ENCODE data around the gene ZSCAN5A. TPM values are rescaled to one million over a fixed set of nuclear protein-coding genes. Genes with fewer than 3 reads are reported as not detected.
"Not testable (repeated sequence)": the region's sequence is repeated elsewhere in the genome, so short reads cannot be mapped to it uniquely, and the experiment has no call there.

Gene ZSCAN5A
- total RNA-seq, 1 donor from 2014 or later, result 6.6 TPM

- FAIRE-seq (no peak), DNase-seq (ENCODE audit: low read depth) (no peak)
- Histone ChIP-seq H4K20me1 (ENCODE audit: insufficient read depth, low read length) (peaks cover 4% of the 10 kb centered on the region), H2AFZ (ENCODE audit: low read depth, low read length) (no peak overlapping the region), H3K4me2 (ENCODE audit: low read length) (no peak overlapping the region), H3K79me2 (ENCODE audit: insufficient read depth, low read length) (peaks cover 8% of the 10 kb centered on the region), H3K4me1 (ENCODE audit: insufficient read depth, low read length) (no peaks in the 10 kb centered on the region), H3K9ac (ENCODE audit: low read length) (no peak overlapping the region), H3K36me3 (ENCODE audit: insufficient read depth, low read length) (peaks cover 3% of the 10 kb centered on the region), H3K4me3 (ENCODE audit: insufficient read depth, low read depth, low read length) (no peak overlapping the region), H3K27ac (ENCODE audit: low read depth, low read length) (no peak overlapping the region), H3K9me3 (ENCODE audit: insufficient read depth, low read depth, low read length) (no peaks in the 10 kb centered on the region), H3K27me3 (ENCODE audit: insufficient read depth, low read length) (no peaks in the 10 kb centered on the region)
- Mint-ChIP-seq H3K36me3 (ENCODE audit: low read depth, unreplicated experiment) (peaks cover 10% of the 10 kb centered on the region), H3K4me3 (ENCODE audit: unreplicated experiment) (no peak overlapping the region), H3K4me1 (ENCODE audit: low read depth, unreplicated experiment) (no peaks in the 10 kb centered on the region), H3K27ac (ENCODE audit: unreplicated experiment) (no peak overlapping the region), H3K27me3 (ENCODE audit: low read depth, unreplicated experiment) (no peaks in the 10 kb centered on the region), H3K9me3 (ENCODE audit: unreplicated experiment) (no peaks in the 10 kb centered on the region)
- TF ChIP-seq EZH2 (IDR thresholded peaks at IDR 0.05; ENCODE audit: insufficient read depth, low read length) (no peak), CTCF (IDR thresholded peaks at IDR 0.05; ENCODE audit: insufficient read depth, low read depth, low read length) (peak; percentile 22)
These were observed 5.0 kb downstream of the ZSCAN5A start for GRCh38 chr19:56309511-56310185.

- no peak for DNase-seq (ENCODE audit: low read depth)
- H3K79me2 ChIP-seq (ENCODE audit: insufficient read depth, low read length), result peaks cover 5% of the 10 kb centered on the region
- no peak for FAIRE-seq
- H3K27me3 ChIP-seq (ENCODE audit: insufficient read depth, low read length), result no peaks in the 10 kb centered on the region
- H3K9me3 ChIP-seq (ENCODE audit: insufficient read depth, low read depth, low read length), result no peaks in the 10 kb centered on the region
- H3K4me1 ChIP-seq (ENCODE audit: insufficient read depth, low read length), result no peaks in the 10 kb centered on the region
- Mint-ChIP-seq H3K4me3 (ENCODE audit: unreplicated experiment) (no peak overlapping the region), H3K36me3 (ENCODE audit: low read depth, unreplicated experiment) (peaks cover 15% of the 10 kb centered on the region), H3K27ac (ENCODE audit: unreplicated experiment) (no peak overlapping the region), H3K4me1 (ENCODE audit: low read depth, unreplicated experiment) (no peaks in the 10 kb centered on the region), H3K9me3 (ENCODE audit: unreplicated experiment) (peaks cover 2% of the 10 kb centered on the region), H3K27me3 (ENCODE audit: low read depth, unreplicated experiment) (no peaks in the 10 kb centered on the region)
- H3K4me2 ChIP-seq (ENCODE audit: low read length), result no peak overlapping the region
- no peak overlapping the region for H3K9ac ChIP-seq (ENCODE audit: low read length)
- H3K4me3 ChIP-seq (ENCODE audit: insufficient read depth, low read depth, low read length), result no peak overlapping the region
- peaks cover 4% of the 10 kb centered on the region for H4K20me1 ChIP-seq (ENCODE audit: insufficient read depth, low read length)
- peaks cover 3% of the 10 kb centered on the region for H3K36me3 ChIP-seq (ENCODE audit: insufficient read depth, low read length)
- TF ChIP-seq EZH2 (IDR thresholded peaks at IDR 0.05; ENCODE audit: insufficient read depth, low read length), result no peak
- no peak for TF ChIP-seq CTCF (IDR thresholded peaks at IDR 0.05; ENCODE audit: insufficient read depth, low read depth, low read length)
- H2AFZ ChIP-seq (ENCODE audit: low read depth, low read length), result no peak overlapping the region
- no peak overlapping the region for H3K27ac ChIP-seq (ENCODE audit: low read depth, low read length)
These were observed 5.8 kb downstream of the ZSCAN5A start for GRCh38 chr19:56308792-56309191.

GRCh38 chr19:56307062-56307461 is 7.6 kb downstream of the ZSCAN5A start:
- not testable (repeated sequence) for H3K27ac Mint-ChIP-seq (ENCODE audit: unreplicated experiment); H3K4me2 ChIP-seq (ENCODE audit: low read length); H2AFZ ChIP-seq (ENCODE audit: low read depth, low read length); H3K4me1 Mint-ChIP-seq (ENCODE audit: low read depth, unreplicated experiment); H3K4me3 Mint-ChIP-seq (ENCODE audit: unreplicated experiment); H3K27ac ChIP-seq (ENCODE audit: low read depth, low read length); H3K79me2 ChIP-seq (ENCODE audit: insufficient read depth, low read length); H3K9me3 Mint-ChIP-seq (ENCODE audit: unreplicated experiment); H3K9me3 ChIP-seq (ENCODE audit: insufficient read depth, low read depth, low read length); H3K4me3 ChIP-seq (ENCODE audit: insufficient read depth, low read depth, low read length); H3K27me3 Mint-ChIP-seq (ENCODE audit: low read depth, unreplicated experiment); H3K27me3 ChIP-seq (ENCODE audit: insufficient read depth, low read length); H4K20me1 ChIP-seq (ENCODE audit: insufficient read depth, low read length); FAIRE-seq; DNase-seq (ENCODE audit: low read depth); H3K4me1 ChIP-seq (ENCODE audit: insufficient read depth, low read length); H3K9ac ChIP-seq (ENCODE audit: low read length); H3K36me3 ChIP-seq (ENCODE audit: insufficient read depth, low read length)
- peaks cover 21% of the 10 kb centered on the region for H3K36me3 Mint-ChIP-seq (ENCODE audit: low read depth, unreplicated experiment)

Measured in astrocyte (in vitro differentiated cells and primary cell).